Activated T-cell treated with anti-CD3 and anti-CD28 coated beads, Interleukin-2, amount 50 U/mL, for 24 hours (primary cell): ENCODE measurements around the gene OR8A1.
"Not testable (repeated sequence)": the region's sequence is repeated elsewhere in the genome, so short reads cannot be mapped to it uniquely, and the experiment has no call there.

Experiments
- DNase-seq: peaks from one replicate; pipeline ENCODE4 v3.0.0-alpha.2; 2020
- H3K27ac Mint-ChIP-seq: 2 replicates; pipeline ENCODE4 v1.8.0; 2020; ENCODE audit warnings: mild to moderate bottlenecking, mixed read lengths
- H3K27me3 Mint-ChIP-seq: 2 replicates; pipeline ENCODE4 v1.8.0; 2020; ENCODE audit warnings: mixed read lengths
- H3K36me3 Mint-ChIP-seq: 2 replicates; pipeline ENCODE4 v1.8.0; 2020; ENCODE audit warnings: low read depth, mixed read lengths
- H3K4me1 Mint-ChIP-seq: 2 replicates; pipeline ENCODE4 v1.8.0; 2020; ENCODE audit warnings: low read depth, mixed read lengths
- H3K4me3 Mint-ChIP-seq: 2 replicates; pipeline ENCODE4 v1.8.0; 2020; ENCODE audit warnings: mild to moderate bottlenecking, moderate library complexity, mixed read lengths
- H3K9me3 Mint-ChIP-seq: 2 replicates; pipeline ENCODE4 v1.8.0; 2020; ENCODE audit warnings: mixed read lengths

OR8A1 gene

DNA sequence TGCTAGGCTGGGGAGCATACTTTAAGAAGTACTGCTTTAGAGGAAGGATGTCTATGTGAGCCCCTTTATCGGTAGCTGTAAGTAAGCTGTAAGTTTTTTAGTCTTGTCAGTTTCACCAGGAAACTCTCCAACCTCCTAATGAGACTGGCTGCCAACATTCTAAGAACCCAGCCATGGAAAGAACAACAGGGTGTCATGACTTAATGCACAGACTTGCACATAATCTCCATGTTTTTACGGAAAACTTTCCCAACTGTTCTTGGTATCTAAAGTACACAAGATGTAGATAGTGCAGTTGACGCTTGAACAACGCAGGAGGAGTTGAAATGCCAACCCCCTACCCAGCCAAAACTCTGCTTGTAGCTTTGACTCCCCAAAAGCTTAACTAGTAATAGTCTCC is 9.0 kb downstream of the OR8A1 start:
- Mint-ChIP-seq H3K9me3 (no peaks in the 10 kb centered on the region), H3K27ac (no peak overlapping the region), H3K4me1 (no peaks in the 10 kb centered on the region), H3K27me3 (peaks cover 6% of the 10 kb centered on the region), H3K4me3 (no peak overlapping the region), H3K36me3 (no peaks in the 10 kb centered on the region)
- DNase-seq = no peak

DNA sequence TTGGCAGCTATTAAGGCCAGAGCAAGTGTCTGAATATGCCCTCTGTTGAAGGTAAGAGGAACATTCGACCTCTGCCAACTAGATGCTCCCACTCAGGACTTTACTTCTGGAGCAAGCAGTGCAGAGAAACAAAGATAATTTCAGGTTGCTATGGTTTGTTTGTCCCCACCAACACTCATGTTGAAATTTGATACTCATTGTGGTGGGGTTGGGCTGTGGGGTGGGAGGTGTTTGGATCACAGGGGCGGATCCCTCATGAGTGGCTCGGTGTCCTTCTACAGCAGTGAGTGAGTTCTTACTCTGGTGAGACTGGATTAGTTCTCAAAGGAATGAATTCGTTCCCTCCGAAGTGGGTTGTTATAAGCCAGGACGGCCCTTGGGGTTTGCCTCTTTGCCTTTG is 12.0 kb downstream of the OR8A1 start:
- Mint-ChIP-seq H3K27me3 (peaks cover 4% of the 10 kb centered on the region), H3K27ac (no peak overlapping the region), H3K9me3 (no peaks in the 10 kb centered on the region), H3K36me3 (no peaks in the 10 kb centered on the region), H3K4me1 (no peaks in the 10 kb centered on the region), H3K4me3 (no peak overlapping the region)
- no peak for DNase-seq

DNA sequence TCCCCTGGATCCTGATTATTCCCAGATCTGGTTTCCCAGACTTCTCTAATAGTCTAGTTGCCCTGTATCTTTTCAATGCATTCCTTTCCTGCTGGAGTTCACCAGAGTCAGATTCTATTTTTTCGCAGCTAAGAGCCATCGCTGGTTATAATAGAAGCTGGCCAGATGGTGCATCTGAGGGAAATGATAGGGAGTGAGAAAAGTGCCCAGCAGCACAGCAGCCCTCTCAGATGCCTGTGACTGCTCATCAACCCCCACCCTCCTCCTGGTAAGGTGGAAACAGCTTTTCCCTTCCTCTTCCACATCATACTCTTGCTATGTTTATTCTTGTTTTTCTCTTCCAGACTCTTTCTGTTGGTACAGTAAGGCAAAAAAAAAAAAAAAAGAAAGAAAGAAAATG is 12.8 kb downstream of the OR8A1 start:
- Mint-ChIP-seq H3K9me3 (no peaks in the 10 kb centered on the region), H3K4me1 (no peaks in the 10 kb centered on the region), H3K4me3 (no peak overlapping the region), H3K36me3 (no peaks in the 10 kb centered on the region), H3K27me3 (peaks cover 11% of the 10 kb centered on the region), H3K27ac (no peak overlapping the region)
- DNase-seq = no peak

DNA sequence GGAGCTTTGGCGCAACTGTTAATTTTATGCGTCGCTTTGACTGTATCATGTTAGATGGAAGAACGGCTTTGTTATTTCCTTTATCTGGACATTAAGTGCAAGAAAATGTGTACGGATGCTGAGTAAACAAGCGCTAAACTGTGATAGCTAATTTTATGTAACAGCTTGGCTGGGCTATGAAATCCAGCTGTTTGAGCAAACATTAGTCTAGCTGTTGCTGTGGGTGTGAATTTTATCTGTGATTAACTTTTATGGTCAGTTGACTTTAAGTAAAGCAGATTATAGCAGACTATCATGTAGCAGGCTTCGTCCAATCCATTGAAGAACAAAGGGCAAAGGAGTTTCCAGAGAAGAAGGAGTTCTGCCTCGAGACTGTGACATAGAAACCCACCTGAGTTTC is 14.0 kb downstream of the OR8A1 start:
- Mint-ChIP-seq H3K36me3 (no peaks in the 10 kb centered on the region), H3K4me1 (no peaks in the 10 kb centered on the region), H3K4me3 (no peak overlapping the region)

DNA sequence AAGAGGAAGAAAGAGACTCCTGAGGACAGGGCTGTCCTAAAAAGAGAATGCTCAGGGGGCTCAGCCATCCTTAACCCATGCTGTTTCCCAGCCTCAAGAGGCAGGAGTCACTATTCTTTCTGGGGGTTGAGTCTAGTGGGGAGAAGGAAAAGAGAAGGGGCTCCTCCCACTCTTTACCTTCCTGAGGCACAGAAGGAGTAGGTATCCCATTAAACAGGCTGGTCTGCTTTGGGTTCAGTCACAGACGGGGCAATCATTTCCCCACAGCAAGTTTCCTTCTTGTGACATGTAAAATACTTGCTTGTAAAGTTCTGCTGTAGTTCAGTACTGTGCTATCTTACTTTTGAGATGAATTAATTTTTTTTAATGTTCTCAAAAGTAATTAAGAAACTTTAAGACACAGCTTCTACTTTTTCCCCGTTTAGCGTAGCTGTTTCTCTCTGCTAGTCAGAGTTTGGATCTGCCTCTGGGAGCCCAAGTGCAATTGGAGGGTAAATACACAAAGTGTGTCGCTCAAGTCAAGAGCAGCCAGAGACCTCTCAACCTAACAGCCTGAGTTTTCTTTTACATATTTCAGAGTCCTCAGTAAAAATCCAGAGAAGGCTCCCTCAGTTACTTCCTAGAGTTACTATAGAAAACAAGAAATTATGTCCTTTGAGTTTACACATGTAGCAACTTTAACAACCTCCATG is 15.0 kb downstream of the OR8A1 start:
- no peak for DNase-seq
- no peaks in the 10 kb centered on the region for H3K4me1 Mint-ChIP-seq
- H3K27me3 Mint-ChIP-seq = peaks cover 17% of the 10 kb centered on the region
- no peaks in the 10 kb centered on the region for H3K9me3 Mint-ChIP-seq
- H3K27ac Mint-ChIP-seq = no peak overlapping the region
- H3K36me3 Mint-ChIP-seq = no peaks in the 10 kb centered on the region
- H3K4me3 Mint-ChIP-seq = no peak overlapping the region

More for the DNA sequence above, 14.0 kb downstream of the OR8A1 start:
- Mint-ChIP-seq H3K27me3 (peaks cover 17% of the 10 kb centered on the region), H3K27ac (no peak overlapping the region), H3K9me3 (no peaks in the 10 kb centered on the region)
- no peak for DNase-seq

DNA sequence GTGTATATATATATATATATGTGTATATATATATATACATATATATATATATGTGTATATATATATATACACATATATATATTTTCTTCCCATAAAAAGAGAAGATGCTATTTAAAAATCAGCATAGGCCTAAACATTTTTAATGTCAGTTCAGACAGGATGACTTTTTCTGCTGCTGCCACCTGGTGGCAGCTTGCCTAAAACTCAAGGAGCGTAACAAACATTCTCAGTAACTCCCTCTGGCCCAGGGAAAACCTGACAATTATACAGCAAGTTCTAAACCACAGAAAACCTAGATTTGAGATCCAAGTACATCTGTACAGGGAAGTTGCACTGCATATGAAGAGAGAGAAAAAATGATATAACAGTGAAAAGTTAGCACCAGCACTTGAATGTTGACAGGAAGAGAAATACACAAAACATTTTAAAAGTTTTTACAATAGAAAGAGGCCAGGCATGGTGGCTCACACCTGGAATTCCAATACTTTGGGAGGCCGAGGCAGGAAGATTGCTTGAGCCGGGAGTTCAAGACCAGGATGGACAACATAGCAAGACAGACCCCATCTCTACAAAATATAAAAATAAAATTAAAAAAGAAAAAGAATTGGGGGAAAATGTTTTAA is 16.6 kb downstream of the OR8A1 start:
- peaks cover 17% of the 10 kb centered on the region for H3K27me3 Mint-ChIP-seq
- peak; percentile 54 for DNase-seq
- H3K4me1 Mint-ChIP-seq = no peaks in the 10 kb centered on the region
- H3K4me3 Mint-ChIP-seq = no peak overlapping the region
- no peaks in the 10 kb centered on the region for H3K9me3 Mint-ChIP-seq
- H3K36me3 Mint-ChIP-seq = no peaks in the 10 kb centered on the region
- H3K27ac Mint-ChIP-seq = no peak overlapping the region

DNA sequence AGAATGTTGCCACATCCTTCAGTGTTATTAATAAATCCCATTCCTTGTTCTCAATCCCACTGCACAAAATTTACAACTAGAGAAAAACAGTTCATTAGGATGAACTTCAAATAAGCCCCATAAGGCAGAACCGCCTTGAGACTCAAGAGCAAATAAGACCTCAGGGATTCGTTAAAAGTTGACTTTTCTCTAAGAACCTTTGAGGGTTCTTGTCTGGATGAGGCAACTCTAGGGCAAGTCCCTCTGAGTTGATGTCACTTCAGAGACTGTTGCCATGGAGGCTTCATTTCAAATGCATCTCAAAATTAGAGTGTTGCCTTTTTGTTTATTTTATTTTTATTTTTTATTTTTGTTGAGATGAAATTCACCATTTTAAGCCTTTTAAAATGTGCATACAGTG is 21.6 kb downstream of the OR8A1 start:
- Mint-ChIP-seq H3K36me3 (no peaks in the 10 kb centered on the region), H3K9me3 (no peaks in the 10 kb centered on the region), H3K4me3 (no peak overlapping the region), H3K27ac (no peak overlapping the region), H3K4me1 (no peaks in the 10 kb centered on the region), H3K27me3 (peaks cover 35% of the 10 kb centered on the region)
- no peak for DNase-seq

DNA sequence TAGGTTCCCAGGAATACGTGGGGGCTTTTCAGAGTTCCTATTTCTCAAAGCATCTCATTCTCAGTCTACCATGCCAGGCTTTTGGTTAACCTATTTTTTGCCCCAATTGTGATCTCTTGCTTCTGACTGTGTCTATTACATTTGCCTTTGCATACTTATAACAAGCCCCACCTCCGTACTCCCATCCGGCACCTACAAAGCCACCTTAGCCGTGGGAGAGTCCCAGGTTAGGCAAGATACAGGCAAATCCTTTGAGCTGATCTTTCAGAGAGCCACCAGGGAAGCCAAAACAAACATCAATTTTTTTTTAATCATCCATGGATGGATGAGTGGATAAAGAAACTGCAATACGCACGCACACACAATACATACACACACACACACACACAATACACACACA is 22.8 kb downstream of the OR8A1 start:
- no peak for DNase-seq
- no peak overlapping the region for H3K4me3 Mint-ChIP-seq
- H3K27me3 Mint-ChIP-seq = peaks cover 31% of the 10 kb centered on the region
- H3K27ac Mint-ChIP-seq = no peak overlapping the region
- H3K4me1 Mint-ChIP-seq = no peaks in the 10 kb centered on the region
- H3K9me3 Mint-ChIP-seq = no peaks in the 10 kb centered on the region
- no peaks in the 10 kb centered on the region for H3K36me3 Mint-ChIP-seq

DNA sequence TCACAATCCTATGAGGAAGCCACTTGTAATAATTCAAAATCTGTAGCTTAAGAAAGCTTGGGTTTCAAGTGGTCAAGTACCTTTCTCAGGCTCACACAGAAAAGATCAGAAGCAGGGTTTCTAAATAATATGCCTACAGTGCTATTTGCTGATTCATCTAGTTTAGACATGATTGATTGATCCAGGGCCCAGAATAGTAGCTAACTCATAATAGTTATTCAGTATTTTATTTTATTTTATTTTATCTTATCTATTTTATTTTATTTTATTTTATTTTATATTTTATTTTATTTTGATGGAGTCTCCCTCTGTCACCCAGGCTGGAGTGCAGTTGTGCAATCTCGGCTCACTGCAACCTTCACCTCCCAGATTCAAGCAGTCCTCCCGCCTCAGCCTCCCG is 25.5 kb downstream of the OR8A1 start:
- no peaks in the 10 kb centered on the region for H3K36me3 Mint-ChIP-seq
- no peak for DNase-seq
- no peak overlapping the region for H3K27ac Mint-ChIP-seq
- H3K27me3 Mint-ChIP-seq = peaks cover 33% of the 10 kb centered on the region
- no peaks in the 10 kb centered on the region for H3K9me3 Mint-ChIP-seq
- no peak overlapping the region for H3K4me3 Mint-ChIP-seq
- H3K4me1 Mint-ChIP-seq = no peaks in the 10 kb centered on the region

DNA sequence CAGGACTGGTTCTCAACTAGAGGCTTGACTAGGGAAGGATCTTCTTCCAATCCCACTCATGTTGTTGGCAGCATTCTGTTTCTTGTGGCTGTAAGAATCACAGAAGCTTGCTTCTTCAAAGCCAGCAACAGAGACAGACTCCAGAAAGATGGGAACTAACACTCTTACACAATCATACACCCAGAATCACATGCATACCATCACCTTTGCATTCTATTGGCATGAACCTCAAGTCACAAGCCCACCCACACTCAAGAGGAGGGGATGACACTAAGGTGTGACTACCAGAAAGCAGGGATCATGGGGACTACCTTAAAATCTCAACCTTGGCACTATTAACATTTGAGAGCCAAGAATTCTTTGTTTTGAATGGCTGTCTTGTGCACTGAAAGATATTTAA is 27.8 kb downstream of the OR8A1 start:
- Mint-ChIP-seq H3K27ac (no peak overlapping the region), H3K36me3 (no peaks in the 10 kb centered on the region), H3K27me3 (peaks cover 44% of the 10 kb centered on the region), H3K9me3 (no peaks in the 10 kb centered on the region), H3K4me3 (no peak overlapping the region), H3K4me1 (no peaks in the 10 kb centered on the region)
- no peak for DNase-seq

DNA sequence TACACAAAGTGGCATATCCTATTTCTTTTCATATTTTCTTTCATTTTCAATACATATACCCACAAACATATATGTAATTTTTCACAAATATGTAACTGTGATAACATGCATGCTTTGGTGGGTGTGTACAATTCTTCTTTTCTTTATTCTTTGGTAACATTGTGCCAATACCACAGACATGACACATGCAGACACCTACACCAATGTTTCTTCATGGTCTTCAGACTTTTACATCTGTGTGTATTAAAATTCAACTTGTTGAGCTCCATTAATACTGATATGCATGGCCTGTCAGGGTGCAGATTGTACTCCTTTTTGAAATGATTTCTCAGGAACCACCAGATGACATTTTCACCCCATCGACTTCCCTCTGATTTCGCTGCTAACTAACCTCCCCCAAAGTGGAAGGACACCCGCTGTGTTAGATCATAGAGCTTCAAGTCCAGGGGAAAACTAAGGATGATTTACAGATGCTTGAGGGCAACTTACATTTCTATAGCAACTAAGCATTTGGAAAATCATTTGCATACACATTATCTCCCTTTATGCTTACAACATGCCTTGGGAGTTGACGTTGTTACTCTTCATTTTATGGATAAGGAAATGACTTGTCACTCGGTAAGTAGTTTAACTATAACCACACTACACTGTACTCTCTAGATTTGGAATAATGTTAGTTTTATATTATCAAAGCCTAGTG is 31.0 kb downstream of the OR8A1 start:
- Mint-ChIP-seq H3K27me3 (peaks cover 37% of the 10 kb centered on the region), H3K27ac (no peak overlapping the region), H3K4me3 (no peak overlapping the region)

DNA sequence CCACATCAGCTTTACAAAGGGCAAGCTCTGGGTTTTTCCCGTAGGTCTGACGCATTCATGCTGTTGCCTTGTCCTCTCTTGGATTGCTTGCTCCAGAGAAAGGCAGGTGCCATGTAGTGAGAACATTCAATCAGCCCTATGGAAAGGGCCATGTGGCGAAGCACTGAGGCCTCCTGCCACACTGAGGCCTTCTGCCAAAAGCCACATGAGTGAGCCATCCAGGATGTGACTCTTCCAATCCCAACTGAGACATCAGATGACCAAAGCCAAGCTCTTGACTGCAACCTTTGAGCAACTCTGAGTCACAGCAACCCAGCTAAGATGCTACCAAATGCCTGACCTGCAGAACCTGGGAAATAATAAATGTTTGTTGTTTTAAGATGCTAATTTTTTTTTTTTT is 32.4 kb downstream of the OR8A1 start:
- Mint-ChIP-seq H3K9me3 (no peaks in the 10 kb centered on the region), H3K27me3 (peaks cover 31% of the 10 kb centered on the region), H3K36me3 (no peaks in the 10 kb centered on the region)

More for the DNA sequence above, 31.0 kb downstream of the OR8A1 start:
- Mint-ChIP-seq H3K4me1 (no peaks in the 10 kb centered on the region), H3K36me3 (no peaks in the 10 kb centered on the region), H3K9me3 (no peaks in the 10 kb centered on the region)
- no peak for DNase-seq

DNA sequence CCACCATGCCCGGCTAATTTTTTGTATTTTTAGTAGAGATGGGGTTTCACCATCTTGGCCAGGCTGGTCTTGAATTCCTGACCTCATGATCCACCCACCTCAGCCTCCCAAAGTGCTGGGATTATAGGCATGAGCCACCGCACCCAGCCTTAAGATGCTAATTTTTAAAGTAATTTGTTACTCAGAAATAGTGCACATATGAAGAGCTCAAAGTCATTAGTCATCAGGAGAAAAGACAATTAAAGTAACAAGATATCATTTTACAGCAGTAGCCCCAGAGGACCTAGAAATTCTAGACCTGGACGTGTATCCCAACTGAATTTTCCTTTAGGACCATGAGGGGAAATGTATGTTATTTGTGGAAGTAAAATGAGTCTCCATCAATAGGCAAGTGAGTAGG is 32.9 kb downstream of the OR8A1 start:
- not testable (repeated sequence) for H3K36me3 Mint-ChIP-seq, DNase-seq, H3K27ac Mint-ChIP-seq, H3K4me1 Mint-ChIP-seq, H3K9me3 Mint-ChIP-seq, H3K4me3 Mint-ChIP-seq
- H3K27me3 Mint-ChIP-seq = peaks cover 26% of the 10 kb centered on the region

More for the DNA sequence above, 32.4 kb downstream of the OR8A1 start:
- no peak overlapping the region for H3K27ac Mint-ChIP-seq
- no peak for DNase-seq
- H3K4me1 Mint-ChIP-seq = no peaks in the 10 kb centered on the region
- H3K4me3 Mint-ChIP-seq = no peak overlapping the region

DNA sequence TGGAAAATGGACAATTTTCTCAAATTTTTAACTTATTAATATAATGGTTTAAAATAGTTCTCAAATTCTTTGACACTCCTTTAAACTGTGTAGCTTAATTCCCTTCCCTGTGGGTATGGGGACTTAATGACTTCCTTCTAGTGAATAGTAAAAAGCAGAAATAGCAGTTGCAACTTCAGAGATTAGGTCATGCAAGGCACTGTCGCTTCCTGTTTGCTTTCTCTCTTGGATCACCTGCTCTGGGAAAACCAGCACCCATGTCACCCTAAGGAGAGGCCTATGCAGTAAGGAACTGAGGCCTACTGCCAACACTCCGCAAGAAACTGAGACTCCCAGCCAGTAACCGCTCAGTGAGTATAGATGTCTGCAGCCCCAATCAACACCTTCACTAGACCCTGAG is 35.9 kb downstream of the OR8A1 start:
- peaks cover 16% of the 10 kb centered on the region for H3K27me3 Mint-ChIP-seq
- no peaks in the 10 kb centered on the region for H3K9me3 Mint-ChIP-seq
- H3K27ac Mint-ChIP-seq = no peak overlapping the region
- DNase-seq = no peak
- H3K4me1 Mint-ChIP-seq = no peaks in the 10 kb centered on the region
- no peaks in the 10 kb centered on the region for H3K36me3 Mint-ChIP-seq
- H3K4me3 Mint-ChIP-seq = no peak overlapping the region

DNA sequence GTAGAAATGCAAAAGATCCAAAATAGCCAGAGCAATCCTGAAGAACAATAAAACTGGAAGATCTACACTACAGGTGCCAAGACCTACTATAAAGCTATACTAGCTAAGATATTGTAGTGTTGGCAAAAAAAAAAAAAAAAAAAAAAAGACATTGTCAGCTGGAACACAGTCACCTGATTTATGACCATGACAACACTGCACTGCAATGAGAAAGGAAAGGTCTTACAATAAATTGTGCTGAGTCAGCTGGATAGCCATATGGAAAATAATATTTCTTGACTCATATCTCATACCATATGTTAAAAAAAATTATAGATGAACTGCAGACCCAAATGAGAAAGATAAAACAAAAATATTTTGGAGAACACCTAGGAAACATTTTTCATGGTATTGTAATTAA is 38.4 kb downstream of the OR8A1 start:
- H3K9me3 Mint-ChIP-seq = no peaks in the 10 kb centered on the region
- no peak for DNase-seq
- H3K27ac Mint-ChIP-seq = no peak overlapping the region
- no peaks in the 10 kb centered on the region for H3K36me3 Mint-ChIP-seq
- no peaks in the 10 kb centered on the region for H3K27me3 Mint-ChIP-seq
- no peak overlapping the region for H3K4me3 Mint-ChIP-seq
- peaks cover 7% of the 10 kb centered on the region for H3K4me1 Mint-ChIP-seq
